ENCODE results near the gene SYNC.
"Not testable (repeated sequence)": the region's sequence is repeated elsewhere in the genome, so short reads cannot be mapped to it uniquely, and the experiment has no call there.

Gene SYNC

GRCh38 chr1:32635508-32636277, 66.9 kb downstream of the SYNC start:
- TF ChIP-seq CTCF (IDR thresholded peaks at IDR 0.05; ENCODE audit: low read depth, low read length, poor library complexity, severe bottlenecking) (no peak), EZH2phosphoT487 (IDR thresholded peaks at IDR 0.05; ENCODE audit: borderline replicate concordance, low read length) (no peak)
- no peaks in the 10 kb centered on the region for H3K9me2 ChIP-seq (replicated peaks; ENCODE audit: control insufficient read depth, low read length)
- H3K27ac ChIP-seq (ENCODE audit: low read depth, low read length), result no peak overlapping the region
- H3K27me3 ChIP-seq (ENCODE audit: control insufficient read depth, low read length), result no peaks in the 10 kb centered on the region
- no peak overlapping the region for H3K4me2 ChIP-seq (ENCODE audit: low read length)
- 0 out of 2 replicates have a peak, but pooled peaks cover 4% of the 10 kb centered on the region for H4K20me1 ChIP-seq (ENCODE audit: control insufficient read depth, insufficient read depth, low read depth, low read length)
- H3K79me2 ChIP-seq (ENCODE audit: control insufficient read depth, low read length), result peaks cover 88% of the 10 kb centered on the region
- no peaks in the 10 kb centered on the region for H3K9me3 ChIP-seq (ENCODE audit: control insufficient read depth, insufficient read depth, low read length)
- H3K36me3 ChIP-seq (ENCODE audit: control insufficient read depth, low read length), result peaks cover 54% of the 10 kb centered on the region
- 0 out of 2 replicates have a peak, but pooled peaks cover 4% of the 10 kb centered on the region for H3F3A ChIP-seq (ENCODE audit: control insufficient read depth, insufficient read depth)
- no peaks in the 10 kb centered on the region for H3K4me1 ChIP-seq (ENCODE audit: control insufficient read depth, low read length)
- no peak overlapping the region for H3K4me3 ChIP-seq (ENCODE audit: low read length)

- Histone ChIP-seq H3K36me3 (ENCODE audit: control insufficient read depth, low read length) (peaks cover 69% of the 10 kb centered on the region), H4K20me1 (ENCODE audit: control insufficient read depth, insufficient read depth, low read depth, low read length) (0 out of 2 replicates have a peak, but pooled peaks cover 4% of the 10 kb centered on the region), H3K9me2 (replicated peaks; ENCODE audit: control insufficient read depth, low read length) (no peaks in the 10 kb centered on the region), H3K79me2 (ENCODE audit: control insufficient read depth, low read length) (peaks cover 65% of the 10 kb centered on the region), H3K4me1 (ENCODE audit: control insufficient read depth, low read length) (peaks cover 2% of the 10 kb centered on the region), H3K27ac (ENCODE audit: low read depth, low read length) (no peak overlapping the region), H3K4me2 (ENCODE audit: low read length) (no peak overlapping the region), H3K27me3 (ENCODE audit: control insufficient read depth, low read length) (no peaks in the 10 kb centered on the region), H3K4me3 (ENCODE audit: low read length) (no peak overlapping the region), H3K9me3 (ENCODE audit: control insufficient read depth, insufficient read depth, low read length) (no peaks in the 10 kb centered on the region), H3F3A (ENCODE audit: control insufficient read depth, insufficient read depth) (0 out of 2 replicates have a peak, but pooled peaks cover 4% of the 10 kb centered on the region)
- TF ChIP-seq EZH2phosphoT487 (IDR thresholded peaks at IDR 0.05; ENCODE audit: borderline replicate concordance, low read length) (no peak), CTCF (IDR thresholded peaks at IDR 0.05; ENCODE audit: low read depth, low read length, poor library complexity, severe bottlenecking) (no peak)
Measured at GRCh38 chr1:32632829-32633228, 69.7 kb downstream of the SYNC start.

GRCh38 chr1:32630173-32630572, 72.4 kb downstream of the SYNC start:
- Histone ChIP-seq H3K79me2 (ENCODE audit: control insufficient read depth, low read length) (peaks cover 41% of the 10 kb centered on the region), H3K36me3 (ENCODE audit: control insufficient read depth, low read length) (peaks cover 82% of the 10 kb centered on the region)
- H4K20me1 ChIP-seq (ENCODE audit: control insufficient read depth, insufficient read depth, low read depth, low read length); H3K4me3 ChIP-seq (ENCODE audit: low read length); H3K9me2 ChIP-seq (replicated peaks; ENCODE audit: control insufficient read depth, low read length); H3K9me3 ChIP-seq (ENCODE audit: control insufficient read depth, insufficient read depth, low read length); H3K27me3 ChIP-seq (ENCODE audit: control insufficient read depth, low read length); H3K4me1 ChIP-seq (ENCODE audit: control insufficient read depth, low read length); H3F3A ChIP-seq (ENCODE audit: control insufficient read depth, insufficient read depth); H3K27ac ChIP-seq (ENCODE audit: low read depth, low read length); H3K4me2 ChIP-seq (ENCODE audit: low read length): not testable (repeated sequence)

Measured in DOHH2 (cell line).